ENCODE measurements around the gene ABCC1.

Gene ABCC1

GRCh38 chr16:16021646-16021987, 72.2 kb downstream of the ABCC1 start:
- DNase-seq (ENCODE audit: low spot score): no peak

DNA sequence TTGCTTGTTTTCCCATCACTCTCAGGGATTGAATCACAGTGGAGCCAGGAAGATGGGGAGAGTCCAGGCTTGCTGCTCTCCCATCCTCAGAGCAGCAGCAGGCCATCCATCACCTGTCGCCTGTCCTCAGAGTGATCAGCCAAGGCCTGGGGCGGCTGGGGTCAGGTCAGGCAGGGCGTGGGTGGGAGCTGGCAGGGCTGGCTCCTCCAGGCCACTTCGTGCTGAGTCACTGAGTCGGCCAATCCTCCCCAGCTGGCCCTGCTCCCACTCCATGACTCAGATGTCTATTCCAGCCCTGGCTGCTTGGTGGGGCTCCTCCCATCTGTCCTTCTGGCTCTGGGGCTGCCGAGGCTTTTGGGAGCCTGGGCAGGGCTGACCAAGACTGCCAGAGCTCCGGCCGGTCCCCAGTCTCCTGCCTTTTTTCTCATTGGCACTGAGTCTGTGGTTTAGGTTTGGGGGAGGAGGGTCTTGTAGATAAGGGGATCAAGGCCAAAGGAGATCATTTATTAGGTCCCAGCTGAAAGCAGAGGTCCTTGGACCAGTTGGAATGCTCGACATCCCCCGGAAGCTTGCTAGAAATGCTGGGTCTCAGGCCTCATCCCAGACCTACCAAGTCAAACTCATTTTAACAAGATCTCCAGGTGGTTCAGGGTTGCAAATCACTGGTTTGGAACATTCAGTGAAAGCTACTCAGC, 72.7 kb downstream of the ABCC1 start:
- peak; percentile 73 for DNase-seq (ENCODE audit: low spot score)

DNA sequence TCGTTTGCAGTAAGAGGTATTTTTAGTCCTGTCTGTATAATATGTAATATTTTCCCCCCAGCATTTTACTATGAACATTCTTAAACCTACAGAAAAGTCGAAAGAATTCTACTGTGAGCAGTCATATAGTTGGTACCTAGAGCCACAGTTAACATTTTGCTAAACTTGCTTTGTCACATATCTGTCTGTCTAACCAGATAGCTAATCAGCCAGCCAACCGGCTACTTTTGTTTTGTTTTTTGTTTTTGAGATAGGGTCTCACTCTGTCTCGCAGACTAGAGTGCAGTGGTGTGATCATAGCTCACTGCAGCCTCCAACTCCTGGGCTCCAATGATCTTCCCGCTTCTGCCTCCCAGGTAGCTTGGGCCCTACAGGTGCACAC, 73.3 kb downstream of the ABCC1 start:
- no peak for DNase-seq (ENCODE audit: low spot score)

DNA sequence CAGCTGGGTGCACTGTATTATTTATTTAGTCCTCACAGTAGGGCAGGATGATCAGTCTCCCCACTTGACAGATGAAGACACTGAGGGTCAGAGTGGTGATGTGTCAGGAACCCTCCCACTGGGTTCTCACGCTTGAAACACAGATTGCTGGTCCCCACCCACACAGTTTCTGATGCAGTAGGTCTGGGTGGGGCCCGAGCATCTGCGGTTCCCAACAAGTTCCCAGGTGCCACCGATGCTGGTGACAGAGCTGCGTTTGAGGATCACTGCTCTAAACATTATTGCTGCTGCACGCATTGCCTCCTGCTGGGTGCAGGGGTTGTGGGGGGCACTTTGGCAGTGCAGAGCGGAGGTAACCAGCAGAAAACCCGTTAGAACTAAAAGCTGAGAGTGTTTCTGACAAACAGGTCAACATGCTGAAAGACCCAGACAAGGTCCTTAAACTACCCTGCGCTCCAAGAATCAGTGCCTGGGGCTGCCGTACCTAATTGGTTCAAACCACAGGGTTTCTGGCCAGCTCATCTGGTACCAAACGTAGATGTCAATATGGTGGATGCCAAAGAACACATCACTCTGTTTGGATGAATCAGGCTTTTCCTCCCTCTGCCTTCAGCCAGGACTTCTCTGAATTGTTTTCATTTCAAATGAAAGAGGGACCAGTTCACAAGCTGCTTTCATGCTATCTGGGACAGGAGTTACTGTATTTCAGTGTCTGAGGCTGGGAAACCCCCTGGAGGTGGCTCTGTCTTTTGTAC, 76.0 kb downstream of the ABCC1 start:
- DNase-seq (ENCODE audit: low spot score): peak; percentile 46

DNA sequence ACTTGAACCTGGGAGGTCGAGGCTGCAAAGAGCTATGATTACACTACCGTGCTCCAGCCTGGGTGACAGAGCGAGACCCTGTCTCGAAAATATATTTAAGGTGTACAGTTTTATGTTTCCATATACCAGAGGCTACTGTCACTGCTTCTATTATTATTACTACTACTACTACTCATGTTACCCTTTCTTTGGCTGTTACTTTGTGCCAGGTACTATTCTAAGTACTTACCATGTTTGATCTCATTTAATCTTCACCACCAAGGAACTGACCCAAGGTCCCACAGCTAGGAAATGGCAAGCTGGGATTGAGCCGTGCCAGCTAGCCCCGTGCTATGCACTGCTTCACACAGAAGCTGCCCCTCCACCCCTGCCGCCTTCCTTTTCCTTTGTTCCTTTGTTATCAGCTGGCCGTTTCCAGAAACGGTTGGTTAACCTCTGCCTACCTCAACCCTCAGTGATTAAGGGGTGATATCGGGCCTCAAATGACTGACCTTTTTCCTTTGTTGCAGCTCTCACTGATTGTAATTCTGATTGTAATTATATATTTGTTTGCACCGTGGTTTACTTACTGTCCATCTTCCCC, 78.4 kb downstream of the ABCC1 start:
- no peak for DNase-seq (ENCODE audit: low spot score)

DNA sequence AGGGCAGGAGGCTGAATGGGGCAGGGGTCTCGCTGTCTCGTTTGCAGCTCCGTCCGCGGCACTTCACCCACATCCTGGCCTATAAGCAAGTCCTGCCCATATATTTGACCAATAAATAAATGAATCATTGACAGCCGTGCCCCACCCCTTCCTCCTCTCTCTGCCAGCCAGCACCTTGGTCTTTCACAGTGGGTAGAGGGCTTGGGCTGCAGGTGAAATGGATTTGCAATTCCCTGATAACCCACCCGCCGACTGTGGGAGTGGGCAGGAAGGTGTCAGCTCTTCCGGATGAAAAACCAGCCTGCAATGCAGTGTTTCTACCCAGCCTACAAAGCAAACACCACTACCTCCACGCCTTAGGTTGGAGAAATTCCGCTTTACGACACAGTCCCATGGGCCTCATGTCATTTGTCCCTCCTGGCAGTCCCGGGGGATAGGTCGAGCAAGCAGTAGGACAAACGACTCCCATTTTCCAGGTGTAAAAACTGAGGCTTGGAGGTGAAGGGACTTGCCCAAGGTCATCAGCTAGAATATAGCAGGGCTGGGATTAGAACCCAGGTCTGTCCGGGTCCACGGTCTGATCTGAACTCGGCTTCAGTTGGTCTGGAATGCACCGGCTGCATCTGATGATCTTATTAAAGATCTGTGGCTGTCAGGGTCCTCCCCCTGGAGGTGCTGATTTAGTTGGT, 79.0 kb downstream of the ABCC1 start:
- DNase-seq (ENCODE audit: low spot score): no peak

DNA sequence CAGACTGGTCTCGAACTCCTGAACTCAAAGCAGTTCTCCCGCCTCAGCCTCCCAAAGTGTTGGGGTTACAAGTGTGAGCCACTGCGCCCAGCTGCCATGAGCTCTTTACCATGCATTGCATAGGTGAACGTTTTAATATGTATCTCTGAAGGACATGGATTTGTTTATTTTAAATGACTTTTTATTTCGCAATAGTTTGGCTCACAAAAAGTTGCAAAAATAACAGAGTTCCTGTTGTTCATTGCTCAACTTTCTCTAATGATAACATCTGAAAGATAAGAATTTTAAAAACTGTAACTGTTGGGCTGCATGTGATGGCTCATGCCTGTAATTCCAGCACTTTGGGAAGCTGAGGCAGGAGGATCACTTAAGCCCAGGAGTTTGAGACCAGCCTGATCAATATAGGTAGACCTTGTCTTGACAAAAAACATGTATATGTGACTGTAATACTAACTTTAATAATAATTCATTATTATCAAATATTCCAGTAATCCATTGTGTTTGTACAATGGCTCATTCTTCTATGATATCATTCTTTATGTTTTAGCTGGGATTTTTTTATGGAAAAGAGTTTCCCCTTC, 80.1 kb downstream of the ABCC1 start:
- no peak for DNase-seq (ENCODE audit: low spot score)

DNA sequence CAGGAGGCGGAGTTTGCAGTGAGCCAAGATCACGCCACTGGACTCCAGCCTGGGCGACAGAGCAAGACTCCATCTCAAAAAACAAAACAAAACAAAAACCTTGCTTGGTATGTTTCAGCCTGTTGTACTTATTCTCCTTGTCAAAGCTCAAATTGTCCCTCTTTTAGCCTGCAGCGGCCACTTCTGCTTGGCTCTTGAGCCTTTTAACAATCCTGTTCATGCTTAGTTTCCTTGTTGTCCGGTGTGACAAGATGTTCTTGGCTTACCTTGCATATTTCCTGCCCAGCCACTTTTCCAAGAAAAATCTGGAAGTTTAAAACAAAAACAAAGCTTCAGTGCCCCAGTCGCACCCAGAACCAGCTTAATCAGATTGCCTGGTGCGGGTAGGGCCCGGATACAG, 81.0 kb downstream of the ABCC1 start:
- DNase-seq (ENCODE audit: low spot score): no peak

GRCh38 chr16:16031401-16031800, 82.0 kb downstream of the ABCC1 start:
- no peak for DNase-seq (ENCODE audit: low spot score)

DNA sequence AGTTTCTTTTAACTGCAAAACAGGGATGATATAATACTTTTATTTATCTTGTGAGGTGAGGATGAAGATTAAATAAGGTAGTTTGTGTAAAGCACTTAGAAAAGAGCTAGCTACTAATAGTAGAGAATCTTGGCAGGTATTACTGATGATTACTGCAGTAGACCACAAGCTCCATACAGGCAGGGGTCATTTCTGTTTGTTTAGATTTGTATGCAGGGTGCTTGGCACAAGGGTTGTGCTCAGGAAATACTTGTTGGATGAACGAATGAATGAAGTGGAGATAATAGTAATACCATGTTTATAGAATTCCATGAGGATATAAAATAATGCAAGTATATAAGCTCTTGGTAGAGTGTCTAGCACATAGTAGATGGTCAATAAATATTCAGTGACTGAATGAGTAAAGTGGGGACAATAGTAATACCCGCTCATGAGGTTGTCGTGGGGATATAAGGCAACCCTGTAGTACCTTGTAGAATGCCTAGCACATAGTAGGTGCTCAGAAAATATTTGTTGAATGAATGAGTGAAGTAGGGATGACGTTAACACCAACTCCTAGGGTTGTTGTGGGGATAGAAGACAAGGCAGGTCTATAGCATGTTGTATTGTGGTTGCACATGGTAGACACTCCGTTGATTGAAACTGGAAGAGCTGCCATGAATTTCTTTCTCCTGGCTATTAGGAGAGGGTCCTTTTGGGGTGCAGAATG, 83.0 kb downstream of the ABCC1 start:
- no peak for DNase-seq (ENCODE audit: low spot score)

GRCh38 chr16:16033208-16033717, 83.8 kb downstream of the ABCC1 start:
- no peak for DNase-seq (ENCODE audit: low spot score)

- peak; percentile 7 for DNase-seq (ENCODE audit: low spot score)
These were observed 87.0 kb downstream of the ABCC1 start for GRCh38 chr16:16036359-16036792.

- no peak for DNase-seq (ENCODE audit: low spot score)
These were observed 88.1 kb downstream of the ABCC1 start for GRCh38 chr16:16037521-16037920.

DNA sequence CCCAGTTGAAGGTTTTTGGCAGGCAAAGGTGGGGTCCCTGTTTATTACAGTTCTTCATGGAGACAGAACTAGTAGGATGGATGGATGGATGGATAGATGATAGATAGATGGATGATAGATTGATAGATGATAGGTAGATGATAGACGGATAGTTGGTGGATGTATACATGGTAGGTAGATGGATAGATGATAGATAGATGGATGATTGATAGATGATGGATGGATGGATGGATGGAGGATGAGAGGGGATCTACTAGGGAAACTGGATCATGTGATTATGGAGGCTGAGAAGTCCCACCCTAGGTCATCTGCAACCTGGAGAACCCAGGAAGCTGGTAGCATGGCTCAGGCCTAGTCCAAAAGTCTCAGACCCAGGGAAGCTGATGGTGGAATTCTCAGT, 88.6 kb downstream of the ABCC1 start:
- DNase-seq (ENCODE audit: low spot score): no peak

DNA sequence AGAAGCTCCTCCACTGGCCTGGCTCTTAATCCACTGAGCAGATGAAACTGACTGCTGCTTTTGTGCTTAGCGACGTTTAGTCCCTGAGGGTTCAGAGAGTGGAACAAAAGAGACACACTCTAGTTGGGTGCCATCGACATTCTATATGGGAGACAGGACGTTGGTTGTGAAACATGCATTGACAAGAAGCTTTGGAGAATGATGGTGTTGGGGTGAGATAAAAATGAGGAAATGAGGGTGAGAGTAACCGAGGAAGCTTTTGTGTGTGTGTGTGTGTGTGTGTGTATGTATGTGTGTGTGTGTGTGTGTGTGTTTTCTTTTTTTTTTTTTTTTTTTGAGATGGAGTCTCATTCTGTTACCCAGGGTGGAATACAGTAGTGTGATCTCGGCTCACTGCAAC, 89.5 kb downstream of the ABCC1 start:
- DNase-seq (ENCODE audit: low spot score): no peak

GRCh38 chr16:16041196-16041892, 91.9 kb downstream of the ABCC1 start:
- DNase-seq (ENCODE audit: low spot score): no peak

GRCh38 chr16:16042076-16042475, 92.7 kb downstream of the ABCC1 start:
- peak; percentile 62 for DNase-seq (ENCODE audit: low spot score)

DNA sequence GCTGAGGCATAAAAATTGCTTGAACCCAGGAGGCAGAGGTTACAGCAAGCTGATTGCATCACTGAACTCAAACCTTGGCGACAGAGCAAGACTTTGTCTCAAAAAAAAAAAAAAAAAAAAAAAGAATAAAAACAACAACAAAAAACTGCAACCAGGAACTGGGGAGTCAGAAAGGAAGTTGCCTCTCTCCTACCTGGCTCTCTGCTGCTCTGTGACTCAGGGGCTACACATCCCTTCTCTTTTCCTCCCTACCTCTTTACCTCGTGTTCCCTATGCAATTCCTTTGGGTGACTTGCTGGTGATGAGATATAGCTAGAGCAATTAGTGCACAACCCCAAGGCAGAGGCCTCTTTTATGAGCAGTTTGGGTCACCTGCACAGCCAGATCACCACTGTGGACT, 95.9 kb downstream of the ABCC1 start:
- DNase-seq (ENCODE audit: low spot score): no peak

GRCh38 chr16:16045879-16046278, 96.5 kb downstream of the ABCC1 start:
- no peak for DNase-seq (ENCODE audit: low spot score)

GRCh38 chr16:16047761-16048160, 98.3 kb downstream of the ABCC1 start:
- DNase-seq (ENCODE audit: low spot score): no peak
